Measurements from ENCODE around the gene SH3PXD2A.
"Not testable (repeated sequence)": the region's sequence is repeated elsewhere in the genome, so short reads cannot be mapped to it uniquely, and the experiment has no call there.

Gene SH3PXD2A

DNA sequence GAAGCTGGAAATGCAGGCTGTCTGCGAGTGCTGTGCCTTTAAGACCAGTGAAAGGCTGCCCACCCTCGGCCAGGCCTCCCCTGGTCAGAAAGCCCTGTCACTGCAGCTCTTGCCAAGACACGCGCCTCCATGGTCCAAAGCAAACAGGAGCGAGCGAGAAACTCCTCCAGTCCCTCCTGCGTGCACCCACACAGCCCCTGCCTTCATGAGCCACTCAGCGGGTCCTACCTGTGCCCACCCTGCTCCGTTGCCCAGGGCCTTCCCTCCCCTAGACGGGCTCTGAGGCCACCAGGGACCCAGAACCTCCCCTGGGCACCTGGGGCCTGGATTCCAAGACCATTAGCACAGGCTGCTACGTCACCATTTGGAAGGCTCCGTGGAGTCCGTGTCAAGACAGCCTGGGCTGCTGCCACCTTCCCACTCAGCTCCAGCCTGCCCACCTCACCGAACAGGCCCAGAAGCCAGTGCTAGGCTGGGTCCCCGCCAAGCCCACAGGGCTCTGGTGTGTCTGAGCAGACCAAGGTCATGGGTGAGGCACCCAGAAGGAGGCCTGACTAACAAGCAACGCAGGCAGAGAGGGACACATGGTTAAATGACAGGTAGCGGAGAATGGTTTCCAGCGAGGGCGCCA, 217.3 kb downstream of the SH3PXD2A start:
- no peak for DNase-seq

GRCh38 chr10:103637011-103637410, 218.4 kb downstream of the SH3PXD2A start:
- no peak for DNase-seq

GRCh38 chr10:103636492-103636891, 218.9 kb downstream of the SH3PXD2A start:
- DNase-seq: no peak

DNA sequence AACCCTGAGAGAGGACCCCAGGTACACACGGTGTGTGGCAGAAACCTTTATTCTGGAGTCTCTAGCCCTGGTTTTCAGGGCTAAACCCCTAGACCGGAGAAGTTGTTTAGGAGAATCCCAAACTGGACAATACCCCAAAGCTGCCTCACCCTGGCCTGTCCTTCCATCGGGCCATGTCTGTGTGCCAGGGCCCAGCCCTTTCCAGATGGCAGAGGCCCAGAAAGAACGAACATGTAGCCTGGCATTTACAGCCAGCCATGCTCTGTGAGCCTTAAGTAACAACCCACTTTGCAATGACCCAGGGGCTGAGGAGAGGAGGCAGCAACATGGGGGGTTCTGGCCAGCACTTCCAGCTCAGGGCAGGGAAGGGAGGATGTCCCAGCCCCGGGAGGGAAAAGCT, 219.8 kb downstream of the SH3PXD2A start:
- DNase-seq: no peak

DNA sequence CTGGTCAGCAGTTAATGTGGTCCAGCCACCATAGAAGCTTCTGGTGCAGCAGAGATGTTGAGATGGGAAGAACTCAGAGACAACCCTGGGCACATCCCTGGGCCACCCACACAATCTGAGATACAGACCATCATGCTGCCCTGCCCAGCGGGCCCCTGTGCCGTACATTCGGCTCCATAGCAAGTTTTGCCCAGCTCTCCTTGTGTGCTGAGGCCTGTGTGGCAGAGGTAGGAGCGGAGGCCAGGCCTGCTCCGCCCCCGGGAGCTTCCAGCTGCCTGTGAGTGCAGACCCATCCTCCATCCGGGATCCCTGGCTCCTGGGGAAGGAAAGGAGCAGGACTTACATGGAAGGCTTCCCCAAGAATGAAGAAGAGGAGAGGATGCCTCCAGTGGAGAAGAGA, 221.5 kb downstream of the SH3PXD2A start:
- DNase-seq: no peak

DNA sequence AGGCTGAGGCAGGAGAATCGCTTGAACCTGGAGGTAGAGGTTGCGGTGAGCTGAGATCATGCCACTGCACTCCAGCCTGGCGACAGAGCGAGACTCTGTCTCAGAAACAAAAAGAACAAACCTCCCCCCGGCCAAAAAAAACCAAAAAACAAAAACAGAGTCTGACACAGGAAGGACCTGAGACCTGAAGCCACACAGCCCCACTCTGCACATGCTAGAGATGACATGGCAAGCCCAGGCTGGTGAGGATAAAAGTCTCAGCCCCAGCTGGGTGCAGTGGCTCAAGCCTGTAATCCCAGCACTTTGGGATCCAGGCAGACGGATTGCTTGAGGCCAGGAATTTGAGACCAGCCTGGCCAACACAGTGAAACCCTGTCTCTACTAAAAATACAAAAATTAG, 222.5 kb downstream of the SH3PXD2A start:
- DNase-seq: not testable (repeated sequence)

- DNase-seq: no peak
Observed at GRCh38 chr10:103632247-103632642, 223.1 kb downstream of the SH3PXD2A start.

DNA sequence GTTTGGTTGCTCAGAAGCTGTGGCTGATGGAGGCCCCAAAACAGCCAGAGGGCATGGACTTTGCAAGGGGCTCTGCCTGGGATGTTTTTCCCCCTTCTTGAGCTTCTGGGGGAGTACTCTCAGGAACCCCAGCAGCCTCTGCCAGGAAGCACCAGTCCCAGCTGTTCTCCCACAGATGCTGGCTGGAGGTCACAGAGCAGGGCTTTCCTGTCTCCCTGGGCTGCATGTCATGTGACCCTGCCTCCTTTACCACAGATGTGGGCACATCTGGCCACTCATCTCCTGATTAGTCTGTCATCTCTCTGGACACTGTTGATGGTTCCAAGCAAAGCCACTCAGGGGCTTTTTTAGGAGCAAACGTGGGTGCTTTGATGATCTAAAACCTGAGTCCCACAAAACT, 225.2 kb downstream of the SH3PXD2A start:
- DNase-seq: no peak

DNA sequence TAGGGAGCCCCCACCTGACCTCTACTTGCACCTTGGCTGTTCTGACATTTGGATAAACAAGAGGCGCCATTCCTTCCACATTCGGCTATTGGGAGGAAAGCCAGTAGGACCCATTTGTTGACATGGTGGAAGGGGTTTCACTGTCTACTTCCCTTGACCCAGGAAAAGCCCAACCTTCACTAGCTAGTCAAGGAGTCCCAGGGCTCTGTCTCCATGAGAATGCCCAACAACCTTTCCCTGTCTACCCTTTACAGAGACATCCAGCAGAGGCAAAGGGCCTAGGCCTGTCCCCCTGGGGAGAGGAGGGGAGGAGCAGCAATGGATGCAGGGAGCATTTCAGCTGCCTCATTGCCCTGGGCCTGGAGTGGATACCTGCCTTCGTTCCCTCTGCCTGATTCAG, 225.8 kb downstream of the SH3PXD2A start:
- no peak for DNase-seq

- DNase-seq: no peak
Observed at GRCh38 chr10:103627893-103628292, 227.5 kb downstream of the SH3PXD2A start.

- no peak for DNase-seq
Observed at GRCh38 chr10:103627111-103627892, 228.1 kb downstream of the SH3PXD2A start.

DNA sequence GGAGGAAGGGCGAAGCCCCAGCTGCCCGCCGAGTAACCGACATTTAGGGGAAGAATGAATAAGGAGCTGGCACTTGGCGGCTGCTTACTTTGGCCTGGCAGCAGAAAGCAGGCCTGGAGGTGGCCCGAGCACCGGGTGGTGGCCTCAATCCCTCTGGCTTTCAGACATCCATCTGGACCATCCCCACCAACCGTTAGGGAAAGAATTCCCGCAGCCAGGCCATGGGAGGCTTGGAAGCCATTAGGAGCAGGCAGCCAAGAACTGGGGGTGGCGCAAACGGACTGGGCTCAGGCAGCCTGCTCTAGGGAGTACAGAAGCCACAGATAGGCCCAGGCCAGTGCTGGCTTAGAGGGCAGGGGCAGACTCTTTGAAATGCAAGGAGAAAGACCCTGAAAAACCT, 229.2 kb downstream of the SH3PXD2A start:
- no peak for DNase-seq

DNA sequence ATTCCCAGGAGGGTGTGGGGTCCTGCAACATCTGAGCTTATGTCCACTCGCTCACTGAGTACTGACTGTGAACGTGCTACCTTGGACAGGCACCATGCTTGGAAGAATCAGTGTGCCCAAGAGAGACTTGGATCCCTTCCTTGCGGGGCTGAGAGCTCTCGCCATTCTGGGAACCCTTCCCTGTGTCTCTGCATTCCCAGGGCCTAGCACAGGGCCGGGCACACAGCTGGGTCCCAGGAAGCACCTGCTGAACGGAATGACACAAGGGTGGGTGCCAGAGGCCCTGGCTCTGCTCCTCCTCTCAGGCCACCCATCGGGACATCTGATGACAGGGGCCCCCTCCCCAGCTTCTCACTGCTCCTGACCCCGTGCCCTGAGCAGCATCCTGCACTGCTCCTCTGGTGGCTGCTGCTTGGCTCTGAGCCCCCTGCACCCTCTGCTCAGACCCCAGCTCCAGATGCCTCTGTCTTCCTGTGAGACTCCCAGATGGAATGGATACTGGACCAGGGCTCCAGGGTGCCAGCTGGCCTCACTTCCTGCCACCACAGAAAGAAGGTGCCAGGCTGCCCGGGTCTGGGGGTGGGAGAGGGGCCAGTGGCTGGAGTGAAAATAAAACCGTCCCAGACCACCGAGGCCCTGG, 232.3 kb downstream of the SH3PXD2A start:
- no peak for DNase-seq

DNA sequence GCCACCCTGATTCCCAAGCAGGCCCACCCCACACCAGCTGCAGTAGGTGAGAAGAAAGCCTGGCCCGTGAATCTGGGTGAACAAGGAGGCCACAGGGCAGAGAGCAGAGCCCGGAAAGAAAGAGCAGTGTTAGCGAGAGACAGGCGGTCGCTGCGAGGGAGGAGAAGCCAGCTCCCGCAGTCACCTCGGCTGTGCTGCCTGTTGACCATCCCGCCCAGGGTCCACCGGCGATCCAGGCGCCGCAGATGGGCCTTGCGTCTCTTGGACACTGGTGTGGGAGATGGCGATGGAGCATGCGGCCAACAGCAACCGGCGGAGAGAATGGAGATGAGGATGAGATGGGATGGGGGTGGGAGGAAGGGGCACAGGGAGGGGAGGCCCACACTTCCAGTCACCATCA, 233.1 kb downstream of the SH3PXD2A start:
- DNase-seq: no peak

DNA sequence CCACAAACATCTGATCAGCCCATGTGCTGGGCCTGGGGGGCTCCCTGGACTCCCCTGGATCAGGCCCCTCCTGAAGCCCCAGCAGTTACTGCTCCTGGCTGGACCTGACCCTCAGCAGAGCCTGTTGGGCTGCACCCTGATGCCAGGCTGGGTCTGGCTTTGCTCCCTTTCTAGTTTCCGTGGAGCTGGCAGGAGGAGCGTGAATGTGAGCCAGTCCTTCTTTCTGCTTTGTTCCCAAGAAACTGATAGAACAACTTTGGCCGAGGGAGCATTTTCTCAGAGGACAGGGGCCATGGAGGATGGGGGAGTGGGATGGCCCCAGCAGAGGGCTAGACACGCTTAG, 233.6 kb downstream of the SH3PXD2A start:
- no peak for DNase-seq

- DNase-seq: no peak
Observed at GRCh38 chr10:103620891-103621782, 234.2 kb downstream of the SH3PXD2A start.

GRCh38 chr10:103620352-103620740, 235.0 kb downstream of the SH3PXD2A start:
- DNase-seq: peak in 1 of 2 donors; percentile 51

DNA sequence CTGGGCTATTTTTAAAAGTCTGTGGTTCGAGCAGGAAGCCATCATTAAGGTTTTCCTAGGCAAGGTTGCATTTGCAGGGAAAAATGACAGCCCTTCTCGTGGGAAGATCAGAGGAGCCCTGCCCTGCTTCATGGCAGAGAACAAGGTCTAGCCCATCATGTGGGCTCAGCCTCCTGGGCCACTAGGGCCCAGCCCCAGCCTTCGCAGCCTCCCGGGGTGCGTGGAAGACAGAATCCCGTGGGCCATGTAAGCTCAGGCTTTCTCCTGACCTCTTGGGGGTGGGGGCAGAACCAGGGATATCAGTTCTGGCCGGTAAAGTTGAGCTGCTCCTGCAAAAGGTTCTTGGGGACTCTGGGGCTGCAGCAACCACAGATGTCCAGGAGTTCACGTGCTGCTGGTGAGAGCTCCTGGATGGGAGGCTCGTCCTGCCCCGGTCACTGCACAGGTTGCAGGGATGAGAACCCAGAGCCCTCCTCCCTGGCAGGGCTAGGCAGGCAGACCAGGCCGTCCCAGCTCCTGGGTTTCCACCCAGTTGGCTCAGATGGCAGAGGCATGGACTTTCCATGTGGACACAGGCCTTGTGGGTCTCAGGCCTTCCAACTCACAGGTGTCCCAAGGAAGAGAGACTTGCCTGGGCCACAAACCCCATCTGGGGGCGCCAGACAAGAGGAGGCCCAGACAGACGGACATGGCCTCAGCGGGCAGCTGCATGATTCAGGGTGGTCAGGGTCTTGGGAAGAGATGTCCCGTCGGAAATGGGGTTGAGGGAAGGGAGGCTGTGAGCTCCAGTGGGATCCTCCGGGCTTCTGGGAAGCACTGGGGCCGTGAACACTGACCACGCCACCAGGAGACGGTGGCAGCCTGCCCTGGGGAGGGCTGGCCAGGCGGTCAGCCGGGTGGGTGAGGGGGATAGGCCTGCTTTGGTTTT, 235.7 kb downstream of the SH3PXD2A start:
- no peak for DNase-seq

DNA sequence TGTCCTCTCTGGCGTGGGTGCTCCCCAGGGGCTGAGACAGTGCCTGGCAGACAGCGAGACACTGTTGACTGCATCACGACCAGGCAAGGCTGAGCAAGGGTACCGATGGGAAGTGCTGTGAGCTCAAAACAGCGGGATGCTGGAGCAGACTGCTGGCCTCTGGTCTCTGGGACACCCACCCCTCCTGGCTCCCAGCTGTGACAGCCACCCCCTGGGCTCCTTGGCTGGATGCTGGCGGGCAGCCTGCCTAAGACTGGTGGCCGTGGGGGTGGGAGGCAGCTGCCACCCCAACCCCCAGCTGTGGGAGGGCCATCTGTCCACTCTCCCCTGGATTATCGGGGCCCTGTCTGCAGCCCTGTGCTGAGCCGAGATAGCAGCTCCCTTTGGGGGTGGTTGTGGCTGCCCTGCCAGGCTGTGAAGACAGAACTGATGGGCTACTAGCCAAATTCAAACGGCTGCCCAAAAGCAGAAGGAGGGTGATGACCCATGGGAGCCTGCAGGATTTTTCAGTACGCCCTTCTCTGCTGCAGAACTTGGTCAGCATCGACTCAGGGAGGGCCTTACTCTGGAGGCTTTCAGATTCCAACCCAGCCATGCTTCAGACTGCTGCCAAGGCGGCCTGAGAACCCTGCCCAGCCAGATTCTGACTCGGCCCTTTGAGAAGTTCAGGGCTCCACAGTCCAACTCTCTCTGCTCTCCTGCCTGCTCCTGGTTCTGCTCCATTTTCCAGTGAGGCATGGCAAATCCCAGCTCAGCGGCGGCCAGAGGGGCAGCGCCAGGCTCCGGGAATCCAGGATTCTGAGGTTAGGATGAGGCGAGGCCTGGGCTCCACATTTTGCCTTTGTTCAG, 236.6 kb downstream of the SH3PXD2A start:
- DNase-seq: peak; percentile 36 to 54

DNA sequence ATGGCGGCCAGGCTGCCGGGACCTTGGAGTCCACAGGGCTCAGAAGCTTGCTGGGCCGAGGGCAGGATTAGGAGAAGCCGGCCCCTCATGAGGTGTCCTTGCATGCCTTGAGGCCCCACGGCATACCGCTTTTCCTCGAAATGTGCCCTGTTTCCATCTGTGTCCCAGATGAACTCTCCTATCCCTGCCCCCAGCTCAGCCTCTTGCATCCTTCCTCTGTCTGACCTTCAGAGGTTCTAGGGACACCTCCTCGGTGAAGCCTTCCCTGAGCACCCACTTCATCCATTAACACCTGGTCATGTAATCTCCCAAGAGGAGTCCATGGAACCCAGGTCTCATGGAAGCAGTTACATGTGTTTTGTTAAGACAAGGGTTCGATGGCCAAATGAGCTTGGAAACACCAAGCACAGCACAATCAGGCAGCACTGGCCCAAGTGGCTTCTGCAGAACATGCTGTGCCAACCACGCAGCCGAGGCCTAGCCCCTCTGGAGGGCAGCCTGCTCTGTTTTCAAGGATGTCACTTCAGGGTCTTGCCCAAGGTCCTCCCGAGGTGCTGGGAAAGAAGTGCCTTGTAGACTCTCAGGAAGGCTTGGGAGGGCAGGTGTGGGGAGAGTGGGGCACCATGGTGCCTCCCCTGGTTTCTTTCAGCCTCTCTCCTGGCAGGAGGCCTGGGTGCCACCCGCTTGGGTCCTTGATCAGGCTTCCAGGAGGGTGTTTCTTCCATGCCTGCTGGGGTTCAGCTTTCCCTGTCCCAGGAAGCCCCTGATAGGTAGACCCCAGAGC, 237.6 kb downstream of the SH3PXD2A start:
- DNase-seq: no peak

Data from inflammatory macrophage (primary cell).